ENCODE results near the gene SOWAHC.
"Not testable (repeated sequence)": the region's sequence is repeated elsewhere in the genome, so short reads cannot be mapped to it uniquely, and the experiment has no call there.

The SOWAHC gene, protein sequence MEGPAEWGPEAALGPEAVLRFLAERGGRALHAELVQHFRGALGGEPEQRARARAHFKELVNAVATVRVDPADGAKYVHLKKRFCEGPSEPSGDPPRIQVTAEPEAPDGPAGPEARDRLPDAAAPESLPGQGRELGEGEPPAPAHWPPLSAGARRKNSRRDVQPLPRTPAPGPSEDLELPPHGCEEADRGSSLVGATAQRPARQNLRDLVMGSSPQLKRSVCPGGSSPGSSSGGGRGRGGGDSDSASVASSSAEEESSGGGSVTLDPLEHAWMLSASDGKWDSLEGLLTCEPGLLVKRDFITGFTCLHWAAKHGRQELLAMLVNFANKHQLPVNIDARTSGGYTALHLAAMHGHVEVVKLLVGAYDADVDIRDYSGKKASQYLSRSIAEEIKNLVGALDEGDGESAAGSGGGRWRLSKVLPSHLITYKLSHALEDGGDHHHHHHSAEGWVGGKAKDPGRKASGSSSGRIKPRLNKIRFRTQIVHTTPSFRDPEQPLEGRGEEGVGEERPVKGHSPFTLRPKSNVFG

GRCh38 chr2:109613922-109614714 lies at the start of gene SOWAHC, which contains the start of gene SEPTIN10:
SOWAHC (plus strand) TSS chr2:109614364; CDS start chr2:109614490, 126 bp downstream.
SEPTIN10 (minus strand) TSS chr2:109613966; CDS start chr2:109613827, 139 bp downstream.
- TF ChIP-seq ZFX (IDR thresholded peaks at IDR 0.05; ENCODE audit: borderline replicate concordance): no peak
- TF ChIP-seq, protein P1, sequence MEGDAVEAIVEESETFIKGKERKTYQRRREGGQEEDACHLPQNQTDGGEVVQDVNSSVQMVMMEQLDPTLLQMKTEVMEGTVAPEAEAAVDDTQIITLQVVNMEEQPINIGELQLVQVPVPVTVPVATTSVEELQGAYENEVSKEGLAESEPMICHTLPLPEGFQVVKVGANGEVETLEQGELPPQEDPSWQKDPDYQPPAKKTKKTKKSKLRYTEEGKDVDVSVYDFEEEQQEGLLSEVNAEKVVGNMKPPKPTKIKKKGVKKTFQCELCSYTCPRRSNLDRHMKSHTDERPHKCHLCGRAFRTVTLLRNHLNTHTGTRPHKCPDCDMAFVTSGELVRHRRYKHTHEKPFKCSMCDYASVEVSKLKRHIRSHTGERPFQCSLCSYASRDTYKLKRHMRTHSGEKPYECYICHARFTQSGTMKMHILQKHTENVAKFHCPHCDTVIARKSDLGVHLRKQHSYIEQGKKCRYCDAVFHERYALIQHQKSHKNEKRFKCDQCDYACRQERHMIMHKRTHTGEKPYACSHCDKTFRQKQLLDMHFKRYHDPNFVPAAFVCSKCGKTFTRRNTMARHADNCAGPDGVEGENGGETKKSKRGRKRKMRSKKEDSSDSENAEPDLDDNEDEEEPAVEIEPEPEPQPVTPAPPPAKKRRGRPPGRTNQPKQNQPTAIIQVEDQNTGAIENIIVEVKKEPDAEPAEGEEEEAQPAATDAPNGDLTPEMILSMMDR (IDR thresholded peaks at IDR 0.05): no peak
- peak within 1 kb of the TSS; percentile 82 for H3K27ac ChIP-seq

GRCh38 chr2:109575373-109575772 lies 38.8 kb upstream of the SOWAHC start:
- H3K27ac ChIP-seq: no peak overlapping the region
- TF ChIP-seq ZFX (IDR thresholded peaks at IDR 0.05; ENCODE audit: borderline replicate concordance): no peak
- TF ChIP-seq, protein P1 (IDR thresholded peaks at IDR 0.05): no peak

DNA sequence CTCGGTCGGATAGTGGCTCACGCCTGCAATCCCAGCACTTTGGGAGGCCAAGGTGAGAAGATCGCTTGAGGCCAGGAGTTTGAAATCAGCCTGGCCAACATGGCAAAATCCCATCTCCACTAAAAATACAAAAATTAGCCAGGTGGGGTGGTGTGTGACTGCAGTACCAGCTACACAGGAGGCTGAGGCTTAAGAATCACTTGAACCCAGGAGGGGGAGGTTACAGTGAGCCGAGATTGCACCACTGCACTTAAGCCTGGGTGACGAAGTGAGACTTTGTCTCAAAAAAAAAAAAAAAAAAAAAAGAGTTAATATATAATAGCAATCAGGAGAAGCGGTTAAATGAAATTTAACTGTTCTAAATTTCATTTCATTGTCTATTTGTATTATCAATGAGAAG lies 36.5 kb upstream of the SOWAHC start:
- H3K27ac ChIP-seq: not testable (repeated sequence)

- TF ChIP-seq ZFX (IDR thresholded peaks at IDR 0.05; ENCODE audit: borderline replicate concordance): no peak
- TF ChIP-seq, protein P1 (IDR thresholded peaks at IDR 0.05): no peak
- H3K27ac ChIP-seq: no peak overlapping the region
These were observed 31.0 kb upstream of the SOWAHC start for GRCh38 chr2:109582928-109583895.

GRCh38 chr2:109586687-109587086 lies 27.5 kb upstream of the SOWAHC start:
- no peak for TF ChIP-seq ZFX (IDR thresholded peaks at IDR 0.05; ENCODE audit: borderline replicate concordance)
- no peak overlapping the region for H3K27ac ChIP-seq

- TF ChIP-seq, protein P1 (IDR thresholded peaks at IDR 0.05): no peak
- TF ChIP-seq ZFX (IDR thresholded peaks at IDR 0.05; ENCODE audit: borderline replicate concordance): no peak
- H3K27ac ChIP-seq: no peak overlapping the region
These were observed 23.0 kb upstream of the SOWAHC start for GRCh38 chr2:109591206-109591605.

GRCh38 chr2:109592905-109593304 lies 21.3 kb upstream of the SOWAHC start:
- H3K27ac ChIP-seq: no peak overlapping the region
- TF ChIP-seq, protein P1 (IDR thresholded peaks at IDR 0.05): no peak
- no peak for TF ChIP-seq ZFX (IDR thresholded peaks at IDR 0.05; ENCODE audit: borderline replicate concordance)

Data from 22Rv1 (cell line).